ENCODE data around the gene BCR. TPM values are rescaled to one million over a fixed set of nuclear protein-coding genes. Genes with fewer than 3 reads are reported as not detected.

BCR gene
- total and polyA plus RNA-seq, 2 of the 4 experiments (the other 2 are of a cell fraction): 28.9 to 44.6 TPM

DNA sequence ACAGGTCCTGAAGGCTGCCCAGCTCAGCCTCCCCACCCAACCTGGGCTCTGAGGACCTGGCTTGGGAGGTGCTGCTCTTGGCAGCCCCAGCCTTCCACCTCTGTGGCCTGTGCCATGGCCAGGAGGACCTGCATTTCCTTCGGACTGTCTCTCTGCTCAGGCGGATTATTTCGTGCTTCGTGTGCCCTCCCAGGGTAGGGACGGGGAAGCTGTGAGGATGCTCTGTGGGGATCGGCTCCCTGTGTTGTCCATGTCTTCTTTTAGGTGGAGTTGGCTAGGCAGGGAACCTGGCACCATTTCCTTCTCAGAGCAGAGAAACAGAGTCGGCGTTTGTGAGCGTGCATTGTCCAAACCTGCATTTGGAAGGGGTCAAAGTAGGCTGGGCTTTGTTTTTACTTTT, 34.1 kb downstream of the BCR start:
- Histone ChIP-seq H2AK5ac (ENCODE audit: low read depth, low read length) (no peak overlapping the region), H3K4me3 (ENCODE audit: insufficient read depth, low read depth, low read length) (no peak overlapping the region), H3K4me2 (ENCODE audit: low read depth, low read length) (no peak overlapping the region), H2AFZ (replicated peaks; ENCODE audit: low read length, poor library complexity) (no peak overlapping the region), H4K8ac (ENCODE audit: low read depth in 2 of 2, low read length in 2 of 2) (no peak overlapping the region), H3K9ac (ENCODE audit: low read depth, low read length) (no peak overlapping the region), H3K9me3 (ENCODE audit: control insufficient read depth, insufficient read depth, low read length) (no peaks in the 10 kb centered on the region), H3K27ac (ENCODE audit: insufficient read depth, low read length) (no peak overlapping the region), H4K20me1 (ENCODE audit: insufficient read depth, low read length) (peaks cover 35% of the 10 kb centered on the region), H2BK5ac (ENCODE audit: low read depth, low read length, poor library complexity, severe bottlenecking) (no peak overlapping the region), H3K18ac (ENCODE audit: low read depth, low read length) (no peak overlapping the region), H2BK20ac (ENCODE audit: low read depth, low read length) (no peak overlapping the region), H3K9me1 (ENCODE audit: insufficient read depth, low read length) (peaks cover 49% of the 10 kb centered on the region), H3K4me1 (ENCODE audit: control insufficient read depth, insufficient read depth, low read length) (peaks cover 30% of the 10 kb centered on the region), H3K4ac (ENCODE audit: low read depth, low read length) (peak overlapping the region; percentile 53), H2BK120ac (ENCODE audit: low read depth, low read length) (no peak overlapping the region), H3K14ac (replicated peaks; ENCODE audit: low read depth, low read length) (no peak overlapping the region), H3K27me3 (ENCODE audit: control insufficient read depth, insufficient read depth, low read length) (no peaks in the 10 kb centered on the region), H2BK15ac (ENCODE audit: low read depth, low read length) (no peak overlapping the region), H3K36me3 (ENCODE audit: control insufficient read depth, insufficient read depth, low read length) (no peaks in the 10 kb centered on the region), H3K23ac (ENCODE audit: low read depth, low read length) (no peak overlapping the region), H4K5ac (ENCODE audit: low read depth, low read length) (no peak overlapping the region), H3K79me1 (ENCODE audit: low read depth in 1 of 2, low read length in 2 of 2) (peaks cover 51 to 80% of the 10 kb centered on the region in 2 experiments), H3K56ac (ENCODE audit: extremely low read depth, insufficient read depth, low read length) (no peak overlapping the region), H4K91ac (ENCODE audit: insufficient read depth, low read depth, low read length) (no peak overlapping the region), H2AK9ac (replicated peaks; ENCODE audit: low read depth, low read length, poor library complexity) (no peak overlapping the region)
- POLR2A ChIA-PET (ENCODE audit: unreplicated experiment): interaction anchor here (0.6 kb wide), 1 partner anchor 20 kb away, joined by 6 read pairs; no protein-coding TSS in a partner anchor
- ATAC-seq (ENCODE audit: low read depth) (no peak), DNase-seq (no peak)
- BruUV-seq (replicated peaks): no TSS peak
- 92% methylated on average over 5 of the region's 9 CpGs; no CpG with 5 or more reads in 1 of the 2 experiments for WGBS, 2 experiments (ENCODE audit: extremely low coverage in 2 of 2, insufficient read length in 1 of 2)
- in situ Hi-C loops (cut with MboI; ENCODE audit: low sequenced_read_pairs): no loop called here
- TF ChIP-seq ELK1 (IDR thresholded peaks at IDR 0.05; ENCODE audit: borderline replicate concordance, low read depth, low read length) (no peak), CHD1 (IDR thresholded peaks at IDR 0.05; ENCODE audit: low read depth, low read length) (no peak), RCOR1 (IDR thresholded peaks at IDR 0.05; ENCODE audit: insufficient replicate concordance, low read length) (no peak), MXI1 (IDR thresholded peaks at IDR 0.05; ENCODE audit: borderline replicate concordance, low read depth, low read length) (no peak), NFE2L2 (IDR thresholded peaks at IDR 0.05; ENCODE audit: low read depth, low read length) (no peak), RFX5 (IDR thresholded peaks at IDR 0.05; ENCODE audit: low read depth, low read length) (no peak)
- intact Hi-C loops (cut with micrococcal nuclease): no loop called here
- dilution Hi-C loops (cut with HindIII; ENCODE audit: low sequenced_read_pairs, unreplicated experiment): no loop called here
- CTCF ChIA-PET: no interaction called here

Data from IMR-90 (cell line).